NCI-H1436 treated with DMSO at 0.1 percent for 48 hours (cell line): ENCODE data around the gene FAM184B.

Experiments
- DNase-seq: peaks from one replicate; lab custom pipeline; 2025; lab: John Stamatoyannopoulos, UW

Gene FAM184B

GRCh38 chr4:17773135-17773698 is 8.2 kb downstream of the FAM184B start:
- no peak for DNase-seq

GRCh38 chr4:17771284-17771908 is 10.0 kb downstream of the FAM184B start:
- no peak for DNase-seq

- DNase-seq = no peak
Observed at GRCh38 chr4:17770845-17771244, 10.6 kb downstream of the FAM184B start.

- DNase-seq = no peak
Observed at GRCh38 chr4:17769406-17770174, 11.8 kb downstream of the FAM184B start.

GRCh38 chr4:17766826-17767458 is 14.5 kb downstream of the FAM184B start:
- DNase-seq = no peak

- no peak for DNase-seq
Observed at GRCh38 chr4:17765514-17766286, 15.7 kb downstream of the FAM184B start.

GRCh38 chr4:17763931-17764330 is 17.5 kb downstream of the FAM184B start:
- DNase-seq = no peak

GRCh38 chr4:17763416-17763815 is 18.0 kb downstream of the FAM184B start:
- no peak for DNase-seq

GRCh38 chr4:17762726-17763125 is 18.7 kb downstream of the FAM184B start:
- DNase-seq = no peak

GRCh38 chr4:17761062-17761461 is 20.4 kb downstream of the FAM184B start:
- no peak for DNase-seq

- DNase-seq = no peak
Observed at GRCh38 chr4:17760626-17761025, 20.8 kb downstream of the FAM184B start.

GRCh38 chr4:17758485-17758884 is 22.9 kb downstream of the FAM184B start:
- no peak for DNase-seq

GRCh38 chr4:17757621-17758020 is 23.8 kb downstream of the FAM184B start:
- no peak for DNase-seq

- DNase-seq = no peak
Observed at GRCh38 chr4:17753646-17754045, 27.8 kb downstream of the FAM184B start.

GRCh38 chr4:17740702-17741101 is 40.7 kb downstream of the FAM184B start:
- DNase-seq = no peak

GRCh38 chr4:17736484-17736883 is 44.9 kb downstream of the FAM184B start:
- DNase-seq = no peak

- DNase-seq = no peak
Observed at GRCh38 chr4:17726911-17727310, 54.5 kb downstream of the FAM184B start.

GRCh38 chr4:17723648-17724047 is 57.8 kb downstream of the FAM184B start:
- DNase-seq = no peak

GRCh38 chr4:17722356-17722700 is 59.1 kb downstream of the FAM184B start:
- DNase-seq = no peak

GRCh38 chr4:17721496-17722355 is 59.7 kb downstream of the FAM184B start:
- DNase-seq = no peak

- DNase-seq = no peak
Observed at GRCh38 chr4:17719106-17719505, 62.3 kb downstream of the FAM184B start.
